Right ventricle myocardium inferior (tissue), 1 donor: ENCODE results near the gene PPL. TPM values are rescaled to one million over a fixed set of nuclear protein-coding genes. Genes with fewer than 3 reads are reported as not detected.

Experiments used
- ATAC-seq: fragments of 200-7000 bp; cut with Tn5 transposase; one replicate; pipeline ENCODE4 v1.9.1; 2020; ENCODE audit warnings: mild to moderate bottlenecking, moderate library complexity
- DNase-seq: peaks from one replicate; pipeline ENCODE4 v3.0.0; 2021; ENCODE audit errors: missing footprints
- intact Hi-C: fragments of 100-400 bp; cut with DNase I; formaldehyde crosslinking; loops from one replicate; pipeline ENCODE4 v1.11.0; 2022
- total RNA-seq: library from RNA; stranded (reverse); fragmentation: NEBNext Ultra II Directional; extraction: Animal tissue kit (Norgen Biotek cat#: 25700); gene quantifications from one replicate; pipeline ENCODE4 v1.2.1, GENCODE V29; 2021
- donor health status: DM: no; HTN: yes; CAD: no; lungs with severe emphysema.

PPL gene
- total RNA-seq, 1 donor from 2014 or later, result 20.2 TPM

DNA sequence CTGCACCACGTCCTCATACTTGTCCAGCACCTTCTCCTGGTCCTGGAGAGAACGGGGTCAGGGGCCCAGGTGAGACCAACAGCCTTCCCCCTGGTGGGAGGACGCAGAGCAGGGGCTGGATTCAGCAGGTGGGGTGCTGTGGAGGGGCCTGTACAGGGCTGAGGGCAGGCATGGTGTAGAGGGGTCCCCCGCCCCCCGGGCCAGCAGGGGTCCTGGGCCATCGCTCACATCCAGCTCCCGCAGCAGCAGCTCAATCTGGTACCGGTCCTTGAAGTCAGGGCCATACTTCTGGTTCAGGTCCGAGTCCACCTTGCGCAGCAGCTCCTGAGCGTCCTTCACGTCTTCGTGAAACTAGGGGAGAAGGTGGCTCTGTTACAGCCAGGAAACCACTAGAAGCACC is 41.6 kb downstream of the PPL start:
- DNase-seq (no peak), ATAC-seq (no peak)
- intact Hi-C loops, result no loop called here

DNA sequence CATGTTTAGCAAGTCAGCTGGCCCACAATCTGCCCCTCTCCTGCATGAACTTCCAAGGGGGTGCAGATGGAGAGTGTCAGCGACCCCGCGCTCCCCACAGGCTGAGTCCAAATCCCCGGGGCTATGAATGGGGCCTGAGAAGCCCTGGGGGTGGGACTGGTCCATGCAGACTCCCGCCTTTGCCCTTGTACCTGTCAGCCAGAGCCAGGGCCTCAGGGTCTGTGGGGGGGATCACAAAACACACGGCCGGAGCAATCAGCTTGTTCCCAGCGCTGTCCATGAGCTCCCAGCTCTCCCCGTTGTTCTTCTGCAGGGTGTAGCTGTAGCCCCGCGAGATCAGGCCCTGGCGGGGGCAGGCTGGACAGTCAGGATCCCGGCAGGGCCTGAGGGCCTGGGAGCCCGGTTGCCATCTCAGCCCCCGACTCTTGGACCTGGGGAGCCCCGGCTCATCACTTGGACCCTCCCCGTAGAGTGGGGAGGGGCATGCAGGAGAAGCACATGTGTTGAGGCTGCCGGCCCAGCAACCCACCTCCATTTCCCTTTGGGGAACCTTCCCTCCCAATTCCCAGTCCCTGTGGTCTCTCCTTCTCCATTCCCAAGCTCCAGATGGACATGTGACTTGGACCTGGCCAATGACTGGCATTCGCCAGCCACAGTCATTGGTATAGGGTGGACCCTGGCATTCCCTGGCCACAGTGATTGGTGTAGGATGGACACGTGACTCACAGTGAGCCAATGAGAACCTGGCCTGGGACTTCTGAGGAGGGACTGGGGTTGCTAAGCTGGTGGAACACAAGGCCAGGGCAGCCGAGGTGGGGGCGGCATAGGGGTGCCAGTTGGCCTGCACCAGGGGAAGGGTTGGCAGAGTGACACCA is 42.4 kb downstream of the PPL start:
- intact Hi-C loops, result no loop called here
- no peak for ATAC-seq
- DNase-seq, result peak; percentile 65

DNA sequence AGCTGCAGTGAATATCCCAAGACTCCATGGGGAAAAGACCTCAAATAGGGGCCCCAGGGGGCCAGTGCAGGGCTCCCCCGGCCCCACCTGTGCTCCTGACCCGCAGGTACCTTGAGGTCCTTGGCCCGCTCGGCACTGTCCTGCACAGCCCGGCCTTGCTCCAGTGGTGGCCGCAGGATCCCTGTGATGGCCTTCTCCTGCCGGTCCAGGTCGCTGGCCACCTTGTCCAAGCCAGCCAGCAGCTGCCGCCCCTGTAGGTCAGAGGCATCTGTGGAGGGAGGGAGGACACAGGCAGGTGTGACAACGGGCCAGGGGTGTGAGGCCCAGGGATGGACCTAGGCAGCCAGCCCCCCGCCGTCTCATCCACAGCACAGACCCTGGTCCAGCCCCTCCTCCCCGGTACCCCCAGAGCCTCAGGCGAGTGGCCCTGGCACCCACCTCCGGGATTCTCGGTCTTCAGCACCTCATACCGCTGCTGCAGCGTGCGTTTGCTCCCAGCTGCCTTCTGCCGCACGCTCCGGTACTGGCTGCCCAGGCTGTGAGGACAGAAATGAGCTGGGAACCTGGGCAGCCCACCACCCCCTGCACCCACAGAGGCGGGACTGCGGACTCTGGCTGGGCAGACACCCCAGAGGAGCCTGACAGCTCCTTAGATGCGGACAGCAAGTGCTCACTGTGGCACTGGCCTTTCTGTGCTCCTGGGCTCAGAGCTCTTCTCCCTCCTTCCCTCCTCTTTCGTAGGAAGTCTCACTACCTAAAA is 43.7 kb downstream of the PPL start:
- intact Hi-C loops, result no loop called here
- ATAC-seq, result peak; percentile 2

DNA sequence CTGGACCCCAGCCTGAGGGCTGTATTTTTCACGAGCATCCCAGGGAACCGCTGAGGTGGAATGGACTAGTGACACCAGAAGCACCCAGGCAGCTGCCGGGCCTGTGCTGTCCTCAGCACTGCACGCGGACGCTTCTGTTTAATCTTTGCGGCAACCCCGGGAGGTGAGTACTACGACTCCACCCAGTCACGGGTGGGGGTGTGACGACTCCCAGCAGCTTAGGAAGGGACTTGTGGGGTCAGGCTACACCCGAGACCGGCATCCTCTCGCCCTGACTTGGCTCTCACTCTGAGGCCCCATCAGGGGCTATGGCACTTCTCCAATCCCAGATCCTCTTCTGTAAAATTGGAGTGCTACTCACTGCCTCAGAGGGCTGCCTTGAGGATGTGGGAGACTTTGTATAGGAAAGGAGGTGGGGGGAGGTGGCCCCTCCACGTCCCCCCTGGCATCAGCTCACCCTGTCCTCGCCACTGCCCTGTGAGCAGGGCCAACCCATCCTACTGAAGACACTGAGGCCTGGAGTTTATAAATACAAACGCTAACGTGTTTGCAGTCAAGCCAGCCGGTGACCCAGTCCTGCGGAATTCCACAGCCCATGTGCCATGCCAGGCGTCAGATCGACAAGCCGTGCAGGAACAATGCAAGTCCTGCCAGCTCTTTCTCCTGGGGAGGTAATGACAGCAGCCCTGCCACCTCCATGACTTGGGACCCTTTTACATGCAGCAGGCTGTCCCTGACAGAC is 44.4 kb downstream of the PPL start:
- DNase-seq (no peak), ATAC-seq (peak; percentile 69)
- intact Hi-C loops, result no loop called here

More for the DNA sequence above, 43.7 kb downstream of the PPL start:
- peak; percentile 47 for DNase-seq

GRCh38 chr16:4891886-4892216 is 45.1 kb downstream of the PPL start:
- no peak for DNase-seq
- no peak for ATAC-seq
- intact Hi-C loops, result no loop called here

- ATAC-seq, result no peak
- DNase-seq, result no peak
- intact Hi-C loops, result no loop called here
Measured at GRCh38 chr16:4891097-4891885, 45.7 kb downstream of the PPL start.

GRCh38 chr16:4890686-4891085 is 46.3 kb downstream of the PPL start:
- DNase-seq, result no peak
- intact Hi-C loops, result no loop called here
- ATAC-seq, result no peak

GRCh38 chr16:4890026-4890425 is 46.9 kb downstream of the PPL start:
- ATAC-seq (no peak), DNase-seq (no peak)
- intact Hi-C loops, result no loop called here

DNA sequence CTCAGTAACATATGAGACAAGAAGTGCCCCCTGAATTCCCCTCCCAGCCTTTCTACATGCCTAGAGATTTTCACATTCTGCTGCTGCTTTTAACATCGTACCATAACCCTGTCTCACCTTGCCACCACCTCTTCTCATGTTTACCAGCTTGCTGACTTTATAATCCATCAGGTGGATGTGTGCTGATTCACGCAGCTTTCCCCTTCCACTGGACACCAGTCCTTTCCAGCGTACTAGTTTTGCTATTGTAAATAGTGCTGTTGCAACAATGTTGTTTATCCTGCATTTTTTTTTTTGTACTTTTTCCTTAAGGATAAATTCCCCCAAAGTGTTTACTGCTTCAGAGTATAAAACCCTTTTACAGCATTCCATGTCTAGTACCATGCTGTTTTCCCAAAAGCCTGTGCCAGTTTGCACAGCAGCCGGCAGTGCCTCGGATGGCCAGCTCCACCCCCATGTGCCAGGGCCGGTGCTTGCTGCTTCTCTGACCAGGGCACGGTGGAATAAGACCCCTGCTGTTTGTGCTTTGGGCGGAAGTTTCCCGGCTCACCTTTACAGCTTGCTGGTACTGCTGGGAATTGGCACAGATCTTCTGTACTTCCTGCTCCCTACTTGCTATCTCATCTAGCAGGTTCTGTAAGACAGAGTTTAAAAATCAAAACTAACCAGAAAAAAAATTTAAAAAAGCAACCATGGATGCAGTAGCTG is 48.4 kb downstream of the PPL start:
- ATAC-seq, result no peak
- intact Hi-C loops, result no loop called here

DNA sequence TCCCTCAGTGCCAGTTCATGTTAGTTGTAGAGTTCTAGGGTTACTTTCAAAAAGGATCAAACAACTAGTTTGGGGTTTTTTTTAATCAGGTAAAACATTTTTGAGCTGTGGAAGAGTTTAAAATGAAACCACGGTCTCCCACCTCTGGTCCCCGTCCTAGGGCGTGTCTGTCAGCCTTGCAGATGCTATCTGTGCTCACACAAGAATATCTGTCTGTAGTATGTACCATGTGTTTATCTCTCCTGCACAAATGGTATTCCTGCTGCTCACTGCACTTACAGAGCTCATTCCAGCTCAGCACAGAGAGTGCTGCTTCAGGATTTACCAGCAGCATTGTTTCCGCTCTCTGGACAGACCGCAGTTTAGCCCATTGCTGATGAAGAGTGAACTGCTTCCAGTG is 50.8 kb downstream of the PPL start:
- no peak for ATAC-seq

More for the DNA sequence above, 48.4 kb downstream of the PPL start:
- no peak for DNase-seq

GRCh38 chr16:4884972-4885874 is 51.7 kb downstream of the PPL start:
- DNase-seq (no peak), ATAC-seq (no peak)
- intact Hi-C loops, result loop anchor here (5.0 kb wide), 1 partner anchor 52 kb away; the partner anchor contains the start of gene PPL

More for the DNA sequence above, 50.8 kb downstream of the PPL start:
- intact Hi-C loops, result no loop called here
- no peak for DNase-seq

- DNase-seq, result no peak
- intact Hi-C loops, result loop anchor here (5.0 kb wide), 1 partner anchor 53 kb away; the partner anchor contains the start of gene PPL
Measured at GRCh38 chr16:4884209-4884608, 52.7 kb downstream of the PPL start.

GRCh38 chr16:4883501-4883900 is 53.4 kb downstream of the PPL start:
- DNase-seq (no peak), ATAC-seq (no peak)
- intact Hi-C loops, result loop anchor here (5.0 kb wide), 1 partner anchor 54 kb away; the partner anchor contains the start of gene PPL

More at GRCh38 chr16:4884209-4884608, 52.7 kb downstream of the PPL start:
- ATAC-seq, result no peak

- intact Hi-C loops, result loop anchor here (5.0 kb wide), 1 partner anchor 55 kb away; the partner anchor contains the start of gene PPL
- DNase-seq, result no peak
- peak; percentile 58 for ATAC-seq
Measured at GRCh38 chr16:4882633-4883285, 54.2 kb downstream of the PPL start.

DNA sequence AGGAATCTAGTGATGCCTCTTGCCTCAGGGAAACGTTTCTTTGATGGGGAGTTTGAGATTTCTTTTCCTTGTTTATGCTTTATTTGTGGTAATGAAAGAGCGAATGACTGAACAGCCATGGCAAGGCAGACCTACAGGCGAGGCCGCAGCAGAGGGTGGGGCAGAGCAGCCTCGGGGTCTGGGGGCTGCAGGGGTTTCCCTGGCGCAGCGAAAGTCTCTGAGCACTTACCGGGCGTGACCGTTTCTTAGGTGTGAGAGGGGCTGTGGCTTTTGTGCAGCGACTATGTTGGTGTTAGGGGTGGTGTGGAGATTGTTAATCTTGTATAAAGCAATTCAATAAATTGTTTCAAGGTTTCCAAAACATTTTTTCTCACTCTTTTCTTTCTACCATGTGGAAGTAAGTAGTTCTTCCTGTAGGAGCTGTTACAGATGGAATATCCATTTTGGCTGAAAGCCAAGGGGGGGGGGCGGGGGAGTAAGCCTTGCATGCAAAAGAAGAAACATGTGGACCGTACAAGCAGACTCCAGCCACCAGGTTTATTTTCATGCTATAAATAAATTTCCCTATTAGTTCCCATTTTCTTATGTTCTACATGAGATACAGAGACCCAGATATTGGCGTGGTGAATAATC is 54.8 kb downstream of the PPL start:
- no peak for ATAC-seq
- intact Hi-C loops, result loop anchor here (5.0 kb wide), 1 partner anchor 55 kb away; the partner anchor contains the start of gene PPL
- no peak for DNase-seq
